ENCODE data around the gene HBA2.

DNA sequence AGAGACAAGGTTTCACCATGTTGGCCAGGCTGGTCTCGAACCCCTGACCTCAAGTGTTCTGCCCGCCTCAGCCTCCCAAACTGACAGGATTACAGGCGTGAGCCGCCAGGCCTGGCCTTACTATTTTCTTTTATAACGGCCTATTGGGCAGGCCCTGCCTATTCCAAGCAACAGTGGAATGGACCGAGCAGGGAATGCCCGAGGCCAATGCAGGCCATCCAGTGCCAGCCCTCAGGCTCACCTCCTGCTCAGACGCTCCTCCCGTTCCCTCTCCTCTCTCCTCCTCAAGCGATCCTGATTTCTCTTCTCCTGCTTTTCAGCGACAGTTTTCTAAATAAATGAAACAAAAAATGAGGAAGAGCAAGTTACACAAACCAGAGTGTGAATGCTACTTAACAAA is 20.0 kb downstream of the HBA2 start:
- no peak for TF ChIP-seq EZH2 (IDR thresholded peaks at IDR 0.05; ENCODE audit: borderline replicate concordance, low read length)
- TF ChIP-seq, protein P1, sequence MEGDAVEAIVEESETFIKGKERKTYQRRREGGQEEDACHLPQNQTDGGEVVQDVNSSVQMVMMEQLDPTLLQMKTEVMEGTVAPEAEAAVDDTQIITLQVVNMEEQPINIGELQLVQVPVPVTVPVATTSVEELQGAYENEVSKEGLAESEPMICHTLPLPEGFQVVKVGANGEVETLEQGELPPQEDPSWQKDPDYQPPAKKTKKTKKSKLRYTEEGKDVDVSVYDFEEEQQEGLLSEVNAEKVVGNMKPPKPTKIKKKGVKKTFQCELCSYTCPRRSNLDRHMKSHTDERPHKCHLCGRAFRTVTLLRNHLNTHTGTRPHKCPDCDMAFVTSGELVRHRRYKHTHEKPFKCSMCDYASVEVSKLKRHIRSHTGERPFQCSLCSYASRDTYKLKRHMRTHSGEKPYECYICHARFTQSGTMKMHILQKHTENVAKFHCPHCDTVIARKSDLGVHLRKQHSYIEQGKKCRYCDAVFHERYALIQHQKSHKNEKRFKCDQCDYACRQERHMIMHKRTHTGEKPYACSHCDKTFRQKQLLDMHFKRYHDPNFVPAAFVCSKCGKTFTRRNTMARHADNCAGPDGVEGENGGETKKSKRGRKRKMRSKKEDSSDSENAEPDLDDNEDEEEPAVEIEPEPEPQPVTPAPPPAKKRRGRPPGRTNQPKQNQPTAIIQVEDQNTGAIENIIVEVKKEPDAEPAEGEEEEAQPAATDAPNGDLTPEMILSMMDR (IDR thresholded peaks at IDR 0.05; ENCODE audit: low read length) = no peak

Measured in OCI-LY1 (cell line).